Neural progenitor cell (in vitro differentiated cells): ENCODE data around the gene MTCL1.

Experiments
- EZH2 ChIP-seq: fragments of 200-600 bp; sonication (generic); IDR thresholded peaks from 2 replicates; pipeline ENCODE4 v1.6.1; 2017; ENCODE audit warnings: antibody characterized with exemption, mild to moderate bottlenecking, moderate library complexity
- TF ChIP-seq, protein P1 (sequence below): fragments of 200-600 bp; sonication (generic); IDR thresholded peaks from 2 replicates; pipeline ENCODE4 v1.5.1; 2017; ENCODE audit warnings: antibody characterized with exemption, mild to moderate bottlenecking

DNA sequence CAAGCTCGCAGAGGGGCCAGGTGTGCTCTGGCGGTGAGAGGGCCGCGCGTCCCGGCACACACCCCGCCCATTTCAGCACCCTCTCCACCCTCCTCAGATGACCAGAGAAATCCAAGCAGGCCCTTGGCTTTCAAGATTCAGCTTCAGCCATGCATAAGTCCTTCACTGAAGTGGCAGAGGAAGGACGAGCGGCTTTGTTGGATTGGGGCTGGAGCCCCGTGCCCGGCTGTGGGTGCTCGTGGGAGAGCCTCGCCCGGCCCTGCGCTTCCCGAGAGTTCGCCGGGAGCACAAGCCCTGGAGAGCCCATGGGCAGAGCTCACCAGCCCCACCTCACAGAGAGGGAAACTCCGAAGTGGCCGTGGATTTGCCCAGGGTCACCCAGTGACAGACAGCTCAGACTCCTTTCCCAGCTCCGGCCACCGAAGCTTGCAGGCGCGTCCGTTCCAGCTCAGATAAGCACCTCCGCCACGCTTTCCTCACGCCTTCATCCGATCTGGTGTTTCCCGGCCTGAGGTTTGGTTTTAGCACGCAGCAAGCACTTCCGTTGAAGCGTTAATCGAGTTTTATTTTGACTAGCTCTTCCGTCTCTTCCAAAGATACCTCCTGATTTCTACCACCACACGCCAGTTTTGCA is 45.6 kb upstream of the MTCL1 start:
- TF ChIP-seq, protein P1, sequence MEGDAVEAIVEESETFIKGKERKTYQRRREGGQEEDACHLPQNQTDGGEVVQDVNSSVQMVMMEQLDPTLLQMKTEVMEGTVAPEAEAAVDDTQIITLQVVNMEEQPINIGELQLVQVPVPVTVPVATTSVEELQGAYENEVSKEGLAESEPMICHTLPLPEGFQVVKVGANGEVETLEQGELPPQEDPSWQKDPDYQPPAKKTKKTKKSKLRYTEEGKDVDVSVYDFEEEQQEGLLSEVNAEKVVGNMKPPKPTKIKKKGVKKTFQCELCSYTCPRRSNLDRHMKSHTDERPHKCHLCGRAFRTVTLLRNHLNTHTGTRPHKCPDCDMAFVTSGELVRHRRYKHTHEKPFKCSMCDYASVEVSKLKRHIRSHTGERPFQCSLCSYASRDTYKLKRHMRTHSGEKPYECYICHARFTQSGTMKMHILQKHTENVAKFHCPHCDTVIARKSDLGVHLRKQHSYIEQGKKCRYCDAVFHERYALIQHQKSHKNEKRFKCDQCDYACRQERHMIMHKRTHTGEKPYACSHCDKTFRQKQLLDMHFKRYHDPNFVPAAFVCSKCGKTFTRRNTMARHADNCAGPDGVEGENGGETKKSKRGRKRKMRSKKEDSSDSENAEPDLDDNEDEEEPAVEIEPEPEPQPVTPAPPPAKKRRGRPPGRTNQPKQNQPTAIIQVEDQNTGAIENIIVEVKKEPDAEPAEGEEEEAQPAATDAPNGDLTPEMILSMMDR: no peak
- no peak for TF ChIP-seq EZH2
